K562 (cell line): ENCODE measurements around the gene ZNF521. TPM values are rescaled to one million over a fixed set of nuclear protein-coding genes. Genes with fewer than 3 reads are reported as not detected.

Source experiments
- BACH1 ChIP-seq: fragments of 200-800 bp; sonication (Bioruptor generic); IDR thresholded peaks from 2 replicates; pipeline ENCODE4 v1.6.1; 2016; ENCODE audit warnings: missing genetic modification characterization, missing compliant biosample characterization
- CTBP1 ChIP-seq: fragments of 450-650 bp; IDR thresholded peaks from 2 replicates; pipeline ENCODE4 v1.6.1; 2016; ENCODE audit warnings: borderline replicate concordance
- CTCF ChIP-seq, 3 experiments: IDR thresholded peaks in 2 of 3; conservative IDR thresholded peaks in 1 of 3; 2 replicates each; pipeline ENCODE4 v1.5.1; 2011 to 2012; ENCODE audit warnings: low read length in 3 of 3, mild to moderate bottlenecking in 3 of 3, control low read depth in 2 of 3, improper control_type of control experiment in 1 of 3, inconsistent platforms in 1 of 3, low read depth in 1 of 3, mixed read lengths in 1 of 3, moderate library complexity in 1 of 3; ENCODE audit not compliant: insufficient read depth in 2 of 3
- DIDO1 ChIP-seq: fragments of 450-650 bp; IDR thresholded peaks from 2 replicates; pipeline ENCODE4 v1.6.1; 2016; ENCODE audit warnings: low read depth, missing biosample characterization, missing genetic modification characterization
- FOXO4 ChIP-seq: fragments of 450-650 bp; formaldehyde crosslinking; IDR thresholded peaks from 2 replicates; pipeline ENCODE4 v1.4.0; 2020; ENCODE audit warnings: mild to moderate bottlenecking, moderate library complexity
- TAF7 ChIP-seq: fragments of 450-650 bp; IDR thresholded peaks from 2 replicates; pipeline ENCODE4 v1.6.1; 2016; ENCODE audit warnings: missing genetic modification characterization, missing compliant biosample characterization
- TCF3 ChIP-seq: sonication (generic); formaldehyde crosslinking; IDR thresholded peaks from 2 replicates; pipeline ENCODE4 v1.4.0; 2020; ENCODE audit warnings: mild to moderate bottlenecking, missing genetic modification reagents
- UBTF ChIP-seq, 2 experiments: IDR thresholded peaks; 2 replicates each; pipeline ENCODE4 v1.6.1; 2012; ENCODE audit warnings: improper control_type of control experiment in 2 of 2, low read depth in 2 of 2, low read length in 2 of 2, borderline replicate concordance in 1 of 2
- ZNF174 ChIP-seq: fragments of 250-450 bp; sonication (Bioruptor Pico); IDR thresholded peaks from 2 replicates; pipeline ENCODE4 v1.4.0; 2020; ENCODE audit warnings: mild to moderate bottlenecking
- ZNF384 ChIP-seq: IDR thresholded peaks from 2 replicates; pipeline ENCODE4 v1.6.1; 2012; ENCODE audit warnings: low read depth, low read length, improper control_type of control experiment
- ZNF609 ChIP-seq: sonication (generic); formaldehyde crosslinking; IDR thresholded peaks from 2 replicates; pipeline ENCODE4 v1.8.1; 2023; ENCODE audit warnings: missing genetic modification reagents, mild to moderate bottlenecking, borderline replicate concordance
- polyA plus RNA-seq, 8 experiments: library from polyadenylated mRNA; depleted of rRNA in 4 of 8; stranded (reverse) in 5 of 8; unstranded in 3 of 8; fragments of >200 nt; fragmentation: Nextera tagmentation in 2 of 8; fragmentation: Illumina TruSeq in 1 of 8; extraction: Ambion mirVana in 2 of 8; extraction: Trizol in 1 of 8; gene quantifications; 2 replicates each; pipeline versions ENCODE4 v1.2.1 to v1.2.3, GENCODE V29; 2011 to 2014; ENCODE audit warnings: inconsistent platforms in 1 of 8, missing spikeins in 1 of 8
- total RNA-seq, 7 experiments: library from RNA; depleted of rRNA in 6 of 7; stranded (reverse); fragments of >200 nt in 6 of 7; fragmentation: Illumina TruSeq in 2 of 7; extraction: Trizol in 2 of 7; gene quantifications; 2 replicates each; pipeline versions ENCODE4 v1.2.1 to v1.2.3, GENCODE V29; 2011 to 2021; ENCODE audit warnings: low replicate concordance in 1 of 7
- TF ChIP-seq, protein P1 (sequence below): fragments of 200-800 bp; sonication (Bioruptor generic); IDR thresholded peaks from 2 replicates; pipeline ENCODE4 v1.6.1; 2017; ENCODE audit warnings: missing genetic modification characterization, missing compliant biosample characterization

ZNF521 gene
- total and polyA plus RNA-seq, 9 of the 15 experiments (the other 6 are each of a cell fraction or from before 2014, with no cell fraction given): 1.2 to 5.8 (median 1.6) TPM

- peak in 1 of 3 experiments; percentile 30; a peak in 1 of 6 replicates for TF ChIP-seq CTCF (IDR thresholded peaks at IDR 0.05 in 2 of 3, conservative IDR thresholded peaks at IDR 0.05 in 1 of 3; ENCODE audit: insufficient read depth in 2 of 3, low read depth in 1 of 3, low read length in 3 of 3)
- TF ChIP-seq ZNF384: peak; percentile 65
- TF ChIP-seq DIDO1 (tag): no peak
- no peak for TF ChIP-seq BACH1 (tag)
- TF ChIP-seq ZNF174 (CRISPR knock-in tag): no peak
- no peak for TF ChIP-seq FOXO4 (CRISPR knock-in tag)
- TF ChIP-seq UBTF (IDR thresholded peaks at IDR 0.05; ENCODE audit: borderline replicate concordance in 1 of 2, low read depth in 2 of 2, low read length in 2 of 2): no peak
- no peak for TF ChIP-seq ZNF609 (CRISPR knock-in tag)
- 0 out of 2 replicates have a peak, but pooled peaks have one; percentile 11 for TF ChIP-seq TCF3 (CRISPR knock-in tag)
- no peak for TF ChIP-seq TAF7
- TF ChIP-seq, protein P1, sequence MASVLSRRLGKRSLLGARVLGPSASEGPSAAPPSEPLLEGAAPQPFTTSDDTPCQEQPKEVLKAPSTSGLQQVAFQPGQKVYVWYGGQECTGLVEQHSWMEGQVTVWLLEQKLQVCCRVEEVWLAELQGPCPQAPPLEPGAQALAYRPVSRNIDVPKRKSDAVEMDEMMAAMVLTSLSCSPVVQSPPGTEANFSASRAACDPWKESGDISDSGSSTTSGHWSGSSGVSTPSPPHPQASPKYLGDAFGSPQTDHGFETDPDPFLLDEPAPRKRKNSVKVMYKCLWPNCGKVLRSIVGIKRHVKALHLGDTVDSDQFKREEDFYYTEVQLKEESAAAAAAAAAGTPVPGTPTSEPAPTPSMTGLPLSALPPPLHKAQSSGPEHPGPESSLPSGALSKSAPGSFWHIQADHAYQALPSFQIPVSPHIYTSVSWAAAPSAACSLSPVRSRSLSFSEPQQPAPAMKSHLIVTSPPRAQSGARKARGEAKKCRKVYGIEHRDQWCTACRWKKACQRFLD: 0 out of 2 replicates have a peak, but pooled peaks have one; percentile 29
- peak; percentile 64; the same call in 1 of the 2 replicates for TF ChIP-seq CTBP1
Observed at GRCh38 chr18:25351777-25352628, at the start of gene ZNF521 (continued).
